ENCODE results near the gene RHNO1. TPM values are rescaled to one million over a fixed set of nuclear protein-coding genes. Genes with fewer than 3 reads are reported as not detected.

The RHNO1 gene
- total RNA-seq, 2 donors from 2014 or later, result 64.9 to 70.0 TPM

DNA sequence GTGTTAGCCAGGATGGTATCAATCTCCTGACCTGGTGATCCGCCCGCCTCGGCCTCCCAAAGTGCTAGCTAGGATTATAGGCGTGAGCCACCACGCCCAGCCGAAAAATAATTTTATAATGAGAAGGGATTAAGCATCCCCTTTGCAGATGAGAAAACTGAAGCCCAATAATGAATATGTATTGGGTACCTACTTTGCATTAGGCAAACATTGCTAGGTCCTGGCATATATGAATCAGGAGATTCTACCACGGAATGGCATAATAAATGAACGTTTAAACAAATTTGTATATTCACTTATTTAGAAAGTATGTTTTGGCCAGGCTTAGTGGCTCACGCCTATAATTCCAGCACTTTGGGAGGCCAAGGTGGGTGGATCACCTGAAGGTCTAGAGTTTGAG is 46.0 kb downstream of the RHNO1 start:
- no peak overlapping the region for H3K9ac ChIP-seq (ENCODE audit: extremely low read depth, low read length, poor library complexity, severe bottlenecking)
- no peaks in the 10 kb centered on the region for H3K4me1 ChIP-seq (ENCODE audit: control insufficient read depth, insufficient read depth, low read length)
- WGBS, 2 experiments (ENCODE audit: insufficient coverage in 1 of 2, insufficient read length in 1 of 2), result 95 to 98% methylated on average over 7 to 9 of the region's 9 CpGs

DNA sequence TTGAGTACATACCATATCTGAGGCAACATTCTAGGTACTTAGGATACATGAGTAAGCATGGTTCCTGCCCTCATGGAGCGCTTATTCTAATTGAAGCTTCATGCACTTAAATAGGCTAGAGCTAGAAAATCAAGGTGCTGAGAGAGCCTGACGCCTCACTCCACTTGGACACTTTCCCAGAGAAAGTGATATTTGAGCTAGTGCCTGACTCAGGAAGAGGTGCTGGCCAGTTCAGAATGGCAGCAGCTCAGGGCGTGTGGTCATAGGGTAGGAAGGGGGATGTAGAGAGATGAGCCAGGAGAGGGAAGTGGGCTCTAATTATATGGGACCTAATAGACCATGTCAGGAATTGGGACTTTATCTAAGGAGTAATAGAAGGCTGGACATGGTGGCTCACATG is 47.0 kb downstream of the RHNO1 start:
- H3K27me3 Mint-ChIP-seq (ENCODE audit: insufficient read depth), result no peaks in the 10 kb centered on the region
- no peak overlapping the region for H3K27ac ChIP-seq (ENCODE audit: low read depth, low read length)
- no peak overlapping the region for H3K27ac Mint-ChIP-seq
- 95 to 97% methylated on average over 3 of the region's 3 CpGs for WGBS, 2 experiments (ENCODE audit: insufficient coverage in 1 of 2, insufficient read length in 1 of 2)
- no peak overlapping the region for H3K9ac ChIP-seq (ENCODE audit: extremely low read depth, low read length, poor library complexity, severe bottlenecking)
- H3K27me3 ChIP-seq (ENCODE audit: control insufficient read depth, insufficient read depth, low read length, poor library complexity, severe bottlenecking), result no peaks in the 10 kb centered on the region
- H3K4me1 Mint-ChIP-seq, result no peaks in the 10 kb centered on the region
- H3K9me3 Mint-ChIP-seq, result peaks cover 2% of the 10 kb centered on the region
- H3K4me3 Mint-ChIP-seq, result no peak overlapping the region
- peaks cover 73% of the 10 kb centered on the region for H3K36me3 Mint-ChIP-seq (ENCODE audit: low read depth)
- H3K9me3 ChIP-seq (ENCODE audit: control insufficient read depth, low read length), result no peaks in the 10 kb centered on the region
- H3K4me1 ChIP-seq (ENCODE audit: control insufficient read depth, insufficient read depth, low read length), result no peaks in the 10 kb centered on the region
- H3K4me3 ChIP-seq (ENCODE audit: low read length), result no peak overlapping the region
- H3K36me3 ChIP-seq (ENCODE audit: control insufficient read depth, insufficient read depth, low read length), result peaks cover 65% of the 10 kb centered on the region
- DNase-seq, result no peak
- TF ChIP-seq, protein P1, sequence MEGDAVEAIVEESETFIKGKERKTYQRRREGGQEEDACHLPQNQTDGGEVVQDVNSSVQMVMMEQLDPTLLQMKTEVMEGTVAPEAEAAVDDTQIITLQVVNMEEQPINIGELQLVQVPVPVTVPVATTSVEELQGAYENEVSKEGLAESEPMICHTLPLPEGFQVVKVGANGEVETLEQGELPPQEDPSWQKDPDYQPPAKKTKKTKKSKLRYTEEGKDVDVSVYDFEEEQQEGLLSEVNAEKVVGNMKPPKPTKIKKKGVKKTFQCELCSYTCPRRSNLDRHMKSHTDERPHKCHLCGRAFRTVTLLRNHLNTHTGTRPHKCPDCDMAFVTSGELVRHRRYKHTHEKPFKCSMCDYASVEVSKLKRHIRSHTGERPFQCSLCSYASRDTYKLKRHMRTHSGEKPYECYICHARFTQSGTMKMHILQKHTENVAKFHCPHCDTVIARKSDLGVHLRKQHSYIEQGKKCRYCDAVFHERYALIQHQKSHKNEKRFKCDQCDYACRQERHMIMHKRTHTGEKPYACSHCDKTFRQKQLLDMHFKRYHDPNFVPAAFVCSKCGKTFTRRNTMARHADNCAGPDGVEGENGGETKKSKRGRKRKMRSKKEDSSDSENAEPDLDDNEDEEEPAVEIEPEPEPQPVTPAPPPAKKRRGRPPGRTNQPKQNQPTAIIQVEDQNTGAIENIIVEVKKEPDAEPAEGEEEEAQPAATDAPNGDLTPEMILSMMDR (conservative IDR thresholded peaks at IDR 0.05), result no peak

More for the DNA sequence above, 46.0 kb downstream of the RHNO1 start:
- Histone ChIP-seq H3K9me3 (ENCODE audit: control insufficient read depth, low read length) (no peaks in the 10 kb centered on the region), H3K4me3 (ENCODE audit: low read length) (no peak overlapping the region), H3K36me3 (ENCODE audit: control insufficient read depth, insufficient read depth, low read length) (peaks cover 64% of the 10 kb centered on the region), H3K27ac (ENCODE audit: low read depth, low read length) (no peak overlapping the region), H3K27me3 (ENCODE audit: control insufficient read depth, insufficient read depth, low read length, poor library complexity, severe bottlenecking) (no peaks in the 10 kb centered on the region)
- no peak overlapping the region for H3K27ac Mint-ChIP-seq
- no peak overlapping the region for H3K4me3 Mint-ChIP-seq
- no peaks in the 10 kb centered on the region for H3K27me3 Mint-ChIP-seq (ENCODE audit: insufficient read depth)
- no peak for DNase-seq
- peaks cover 2% of the 10 kb centered on the region for H3K9me3 Mint-ChIP-seq
- TF ChIP-seq, protein P1 (conservative IDR thresholded peaks at IDR 0.05), result no peak
- no peaks in the 10 kb centered on the region for H3K4me1 Mint-ChIP-seq
- peaks cover 69% of the 10 kb centered on the region for H3K36me3 Mint-ChIP-seq (ENCODE audit: low read depth)

DNA sequence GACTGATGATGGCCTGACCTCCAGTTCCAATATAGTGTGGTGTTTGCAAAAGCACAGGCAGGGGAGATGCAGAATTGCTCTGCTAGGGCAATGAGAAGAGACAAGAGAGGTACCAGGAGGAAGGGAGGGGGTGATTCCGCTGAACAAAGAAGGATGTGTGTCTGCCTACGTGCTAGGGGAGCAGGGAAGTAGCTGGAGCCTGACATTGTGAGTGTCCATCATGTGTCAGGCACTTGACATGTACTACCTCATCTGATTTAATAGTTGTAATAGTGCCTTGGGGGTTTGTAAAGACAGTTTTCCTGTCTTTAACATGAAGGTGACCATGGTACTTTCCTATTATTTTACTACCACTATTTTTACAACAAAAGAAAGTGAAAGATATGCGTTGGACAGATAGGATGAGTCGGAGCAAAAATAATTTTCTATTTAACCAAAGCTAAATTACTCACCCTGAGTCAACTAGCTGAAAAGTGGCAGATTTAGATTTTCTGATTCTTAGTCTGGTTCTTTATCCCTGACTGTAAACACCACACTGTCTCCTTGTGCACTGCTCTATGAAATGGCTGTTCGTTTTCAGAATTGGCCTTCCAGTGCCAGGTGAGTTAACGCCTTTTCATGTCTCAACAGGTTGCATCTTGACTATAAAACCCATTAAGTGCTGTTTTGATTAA is 48.4 kb downstream of the RHNO1 start:
- Histone ChIP-seq H3K4me1 (ENCODE audit: control insufficient read depth, insufficient read depth, low read length) (no peaks in the 10 kb centered on the region), H3K4me3 (ENCODE audit: low read length) (no peak overlapping the region), H3K27ac (ENCODE audit: low read depth, low read length) (no peak overlapping the region), H3K36me3 (ENCODE audit: control insufficient read depth, insufficient read depth, low read length) (peaks cover 59% of the 10 kb centered on the region), H3K9me3 (ENCODE audit: control insufficient read depth, low read length) (no peaks in the 10 kb centered on the region), H3K27me3 (ENCODE audit: control insufficient read depth, insufficient read depth, low read length, poor library complexity, severe bottlenecking) (no peaks in the 10 kb centered on the region), H3K9ac (ENCODE audit: extremely low read depth, low read length, poor library complexity, severe bottlenecking) (no peak overlapping the region)
- Mint-ChIP-seq H3K27me3 (ENCODE audit: insufficient read depth) (no peaks in the 10 kb centered on the region), H3K27ac (no peak overlapping the region), H3K9me3 (peaks cover 2% of the 10 kb centered on the region), H3K4me3 (no peak overlapping the region), H3K36me3 (ENCODE audit: low read depth) (peaks cover 76% of the 10 kb centered on the region), H3K4me1 (no peaks in the 10 kb centered on the region)
- TF ChIP-seq, protein P1 (conservative IDR thresholded peaks at IDR 0.05), result no peak
- no peak for DNase-seq
- WGBS, 2 experiments (ENCODE audit: insufficient coverage in 1 of 2, insufficient read length in 1 of 2), result 91% methylated on average over 4 to 6 of the region's 6 CpGs
